Duodenal mucosa (tissue), 2 donors: ENCODE measurements around the gene CHRNA7.

ENCODE experiments used
- H3K27ac ChIP-seq: one replicate; pipeline ENCODE4 v1.7.0; 2013; ENCODE audit warnings: low read depth, low read length
- H3K27me3 ChIP-seq, 2 donors: one replicate each; pipeline ENCODE4 v1.7.0; 2013; ENCODE audit warnings: low read length in 2 of 2, control low read depth in 1 of 2; ENCODE audit not compliant: insufficient read depth in 2 of 2, control insufficient read depth in 1 of 2
- H3K36me3 ChIP-seq, 2 donors: one replicate each; pipeline ENCODE4 v1.7.0; 2013; ENCODE audit warnings: low read length in 2 of 2, control low read depth in 1 of 2; ENCODE audit not compliant: insufficient read depth in 2 of 2, control insufficient read depth in 1 of 2
- H3K4me1 ChIP-seq, 2 donors: one replicate each; pipeline ENCODE4 v1.7.0; 2013; ENCODE audit warnings: low read length in 2 of 2, control low read depth in 1 of 2; ENCODE audit not compliant: insufficient read depth in 2 of 2, control insufficient read depth in 1 of 2
- H3K4me3 ChIP-seq, 2 donors: one replicate each; pipeline ENCODE4 v1.7.0; 2013; ENCODE audit warnings: low read length in 2 of 2, low read depth in 1 of 2
- H3K9ac ChIP-seq, 2 donors: one replicate each; pipeline ENCODE4 v1.7.0; 2013; ENCODE audit warnings: low read length in 2 of 2, low read depth in 1 of 2
- H3K9me3 ChIP-seq, 2 donors: one replicate each; pipeline ENCODE4 v1.7.0; 2013; ENCODE audit warnings: low read length in 2 of 2, control low read depth in 1 of 2; ENCODE audit not compliant: control insufficient read depth in 1 of 2

Gene CHRNA7

DNA sequence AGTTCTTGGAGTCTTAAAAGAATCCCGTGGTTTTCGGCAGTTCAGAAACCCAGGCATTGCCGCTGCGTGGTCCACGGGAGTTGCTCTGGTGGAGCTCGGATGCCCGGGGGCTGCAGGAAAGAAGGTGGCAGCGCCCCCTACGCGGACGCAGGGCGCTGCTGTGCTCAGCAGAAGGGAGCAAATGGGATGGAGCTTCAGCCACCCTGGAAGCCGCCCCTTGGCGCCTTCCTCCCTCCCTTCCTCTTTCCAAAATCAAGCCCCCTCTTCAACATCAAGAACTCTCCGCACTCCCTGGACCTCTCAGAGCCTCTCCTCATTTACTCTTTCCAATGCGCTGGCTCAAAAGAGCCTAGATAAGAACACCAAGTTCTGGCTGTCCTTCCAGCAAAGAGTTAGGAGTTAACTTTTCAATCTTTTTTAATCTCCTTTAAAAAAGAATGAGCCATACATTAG is 880 bp upstream of the CHRNA7 start:
- Histone ChIP-seq H3K27me3 (peaks cover 7 to 11% of the 10 kb centered on the region in 2 donors), H3K9me3 (no peaks in the 10 kb centered on the region), H3K4me1 (peaks cover 21% of the 10 kb centered on the region in 2 donors), H3K36me3 (no peaks in the 10 kb centered on the region), H3K27ac (no peak overlapping the region), H3K4me3 (peak overlapping the region; percentile 64 to 71), H3K9ac (peak overlapping the region in 1 of 2 donors; percentile 51)

DNA sequence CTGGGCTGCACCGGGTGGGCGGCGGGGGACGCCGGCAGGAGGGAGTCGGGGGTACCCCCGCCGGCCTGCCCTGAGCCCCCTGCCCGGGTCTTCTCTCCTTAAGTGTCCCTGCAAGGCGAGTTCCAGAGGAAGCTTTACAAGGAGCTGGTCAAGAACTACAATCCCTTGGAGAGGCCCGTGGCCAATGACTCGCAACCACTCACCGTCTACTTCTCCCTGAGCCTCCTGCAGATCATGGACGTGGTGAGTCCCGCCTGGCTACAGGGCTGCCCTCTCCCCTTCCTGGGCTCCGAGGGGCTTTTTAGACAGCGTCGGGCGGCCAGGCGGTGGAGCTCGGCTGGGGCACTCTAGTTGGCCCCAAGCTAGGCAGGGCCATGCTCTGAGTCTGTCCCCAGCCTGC is 480 bp downstream of the CHRNA7 start:
- no peaks in the 10 kb centered on the region for H3K9me3 ChIP-seq
- H3K4me3 ChIP-seq: peak overlapping the region; percentile 63 to 68
- H3K4me1 ChIP-seq: peaks cover 21 to 24% of the 10 kb centered on the region in 2 donors
- H3K27ac ChIP-seq: no peak overlapping the region
- H3K27me3 ChIP-seq: peaks cover 7 to 11% of the 10 kb centered on the region in 2 donors
- H3K9ac ChIP-seq: peak overlapping the region; percentile 15 to 52
- no peaks in the 10 kb centered on the region for H3K36me3 ChIP-seq

GRCh38 chr15:32033186-32033890 is 3.0 kb downstream of the CHRNA7 start:
- H3K36me3 ChIP-seq: no peaks in the 10 kb centered on the region
- H3K4me3 ChIP-seq: peak overlapping the region in 1 of 2 donors; percentile 22
- no peak overlapping the region for H3K27ac ChIP-seq
- H3K4me1 ChIP-seq: peaks cover 21 to 24% of the 10 kb centered on the region in 2 donors
- no peak overlapping the region for H3K9ac ChIP-seq
- no peaks in the 10 kb centered on the region for H3K9me3 ChIP-seq
- H3K27me3 ChIP-seq: peaks cover 7 to 10% of the 10 kb centered on the region in 2 donors

- peaks cover 2 to 3% of the 10 kb centered on the region in 2 donors for H3K27me3 ChIP-seq
- H3K9ac ChIP-seq: no peak overlapping the region
- H3K4me1 ChIP-seq: peaks cover 20 to 24% of the 10 kb centered on the region in 2 donors
- H3K9me3 ChIP-seq: no peaks in the 10 kb centered on the region
- H3K4me3 ChIP-seq: no peak overlapping the region
- no peaks in the 10 kb centered on the region for H3K36me3 ChIP-seq
- no peak overlapping the region for H3K27ac ChIP-seq
Measured at GRCh38 chr15:32034106-32034505, 3.8 kb downstream of the CHRNA7 start.

GRCh38 chr15:32035285-32035684 is 5.0 kb downstream of the CHRNA7 start:
- no peak overlapping the region for H3K9ac ChIP-seq
- no peaks in the 10 kb centered on the region for H3K9me3 ChIP-seq
- H3K4me3 ChIP-seq: no peak overlapping the region
- peaks cover 12 to 24% of the 10 kb centered on the region in 2 donors for H3K4me1 ChIP-seq
- no peak overlapping the region for H3K27ac ChIP-seq
- no peaks in the 10 kb centered on the region for H3K36me3 ChIP-seq
- H3K27me3 ChIP-seq: peaks cover 0 to 3% of the 10 kb centered on the region in 2 donors

DNA sequence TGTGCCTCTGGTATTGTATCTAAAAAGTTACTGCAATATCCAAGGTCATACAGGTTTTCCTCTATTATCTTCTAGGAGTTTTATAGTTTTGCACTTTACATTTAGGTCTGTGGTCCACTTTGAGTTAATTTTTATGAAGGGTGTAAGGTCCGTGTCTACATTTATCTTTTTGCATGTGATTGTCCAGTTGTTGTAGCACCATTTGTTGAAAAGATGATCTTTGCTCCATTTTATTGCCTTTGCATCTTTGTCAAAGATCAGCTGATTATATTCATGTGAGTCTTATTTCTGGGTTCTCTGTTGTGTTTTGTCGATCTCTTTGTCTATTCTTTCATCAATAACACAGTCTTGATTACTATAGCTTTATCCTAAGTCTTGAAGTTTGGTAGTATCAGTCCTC is 6.7 kb downstream of the CHRNA7 start:
- no peak overlapping the region for H3K9ac ChIP-seq
- no peaks in the 10 kb centered on the region for H3K9me3 ChIP-seq
- no peaks in the 10 kb centered on the region for H3K36me3 ChIP-seq
- no peak overlapping the region for H3K27ac ChIP-seq
- H3K27me3 ChIP-seq: peaks cover 0 to 3% of the 10 kb centered on the region in 2 donors
- H3K4me1 ChIP-seq: peaks cover 19 to 31% of the 10 kb centered on the region in 2 donors
- no peak overlapping the region for H3K4me3 ChIP-seq

DNA sequence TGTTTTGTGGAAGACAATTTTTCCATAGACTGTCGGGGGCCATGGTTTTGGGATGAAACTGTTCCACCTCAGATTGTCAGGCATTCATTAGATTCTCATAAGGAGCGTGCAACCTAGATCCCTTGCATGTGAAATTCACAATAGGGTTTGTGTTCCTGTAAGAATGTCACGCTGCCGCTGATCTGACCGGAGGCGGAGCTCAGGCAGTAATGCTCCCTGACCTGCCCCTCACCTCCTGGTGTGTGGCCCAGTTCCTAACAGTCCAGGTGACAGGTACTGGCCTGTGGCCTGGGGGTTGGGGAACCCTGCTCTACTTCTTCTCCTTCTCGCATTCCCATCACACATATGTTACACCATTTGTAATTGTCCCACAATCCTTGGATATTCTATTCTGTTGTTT is 11.0 kb downstream of the CHRNA7 start:
- H3K9me3 ChIP-seq: no peaks in the 10 kb centered on the region
- peaks cover 0 to 3% of the 10 kb centered on the region in 2 donors for H3K27me3 ChIP-seq
- no peaks in the 10 kb centered on the region for H3K36me3 ChIP-seq
- H3K4me3 ChIP-seq: no peak overlapping the region
- H3K27ac ChIP-seq: no peak overlapping the region
- peaks cover 10% of the 10 kb centered on the region in 2 donors for H3K4me1 ChIP-seq
- H3K9ac ChIP-seq: no peak overlapping the region

DNA sequence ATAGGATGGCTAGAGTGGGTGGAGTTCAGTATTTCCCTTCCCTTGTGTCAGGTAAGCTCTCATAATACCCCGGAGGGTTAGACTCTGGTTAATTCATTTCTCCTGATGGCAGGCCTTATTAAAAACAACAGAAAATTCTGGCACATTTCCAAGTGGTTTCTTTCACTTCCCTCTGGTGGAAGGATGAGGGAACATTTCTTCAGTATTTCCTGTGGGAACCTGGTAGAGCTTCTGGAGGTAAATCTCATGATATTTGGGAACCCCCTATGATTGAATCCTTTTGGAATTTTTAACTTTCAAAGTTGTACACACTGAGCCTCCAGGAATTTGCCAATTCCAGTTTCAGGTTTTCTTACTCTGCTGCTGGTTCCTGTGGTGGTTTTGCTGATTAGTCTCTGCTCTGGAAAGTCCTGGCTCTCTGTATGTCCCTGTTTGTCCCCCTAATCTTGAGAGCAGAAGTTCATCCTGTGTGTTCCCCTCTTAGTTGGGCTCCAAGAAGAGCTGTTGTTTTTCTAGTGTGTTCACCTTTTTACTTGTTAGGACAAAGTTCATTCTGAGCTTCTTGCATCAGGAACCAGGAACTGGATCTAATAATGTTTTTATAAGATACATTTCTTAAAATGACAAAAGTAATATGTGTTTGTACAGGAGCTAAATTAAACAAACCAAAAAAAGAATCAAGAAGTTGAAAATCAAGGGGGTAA is 12.1 kb downstream of the CHRNA7 start:
- H3K27me3 ChIP-seq: peaks cover 0 to 3% of the 10 kb centered on the region in 2 donors
- no peaks in the 10 kb centered on the region for H3K9me3 ChIP-seq
- H3K9ac ChIP-seq: no peak overlapping the region
- peaks cover 10% of the 10 kb centered on the region in 2 donors for H3K4me1 ChIP-seq
- no peaks in the 10 kb centered on the region for H3K36me3 ChIP-seq
- peak overlapping the region; percentile 64 for H3K27ac ChIP-seq
- H3K4me3 ChIP-seq: peak overlapping the region in 1 of 2 donors; percentile 55

DNA sequence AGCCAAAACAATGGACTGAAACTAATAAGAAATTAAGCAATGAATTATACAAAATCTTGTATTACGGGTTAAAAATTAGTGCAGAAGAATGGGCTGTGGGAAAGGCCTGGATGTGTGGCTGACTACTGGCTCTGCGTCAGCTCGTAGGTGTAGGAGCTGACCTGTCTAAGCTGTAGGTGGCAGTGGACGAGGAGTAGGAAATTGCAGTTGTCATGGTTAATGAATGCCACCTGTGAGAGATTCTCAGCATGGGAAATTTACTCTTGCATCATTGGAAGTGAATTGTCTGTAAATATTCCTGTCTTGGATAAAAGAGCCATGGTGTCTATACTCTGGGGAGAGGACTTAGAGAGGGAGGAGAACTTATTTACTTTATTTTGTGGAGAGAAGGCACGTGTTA is 23.4 kb downstream of the CHRNA7 start:
- Histone ChIP-seq H3K4me1 (no peaks in the 10 kb centered on the region), H3K9me3 (no peaks in the 10 kb centered on the region), H3K27ac (no peak overlapping the region), H3K27me3 (no peaks in the 10 kb centered on the region), H3K36me3 (no peaks in the 10 kb centered on the region), H3K4me3 (no peak overlapping the region), H3K9ac (no peak overlapping the region)

DNA sequence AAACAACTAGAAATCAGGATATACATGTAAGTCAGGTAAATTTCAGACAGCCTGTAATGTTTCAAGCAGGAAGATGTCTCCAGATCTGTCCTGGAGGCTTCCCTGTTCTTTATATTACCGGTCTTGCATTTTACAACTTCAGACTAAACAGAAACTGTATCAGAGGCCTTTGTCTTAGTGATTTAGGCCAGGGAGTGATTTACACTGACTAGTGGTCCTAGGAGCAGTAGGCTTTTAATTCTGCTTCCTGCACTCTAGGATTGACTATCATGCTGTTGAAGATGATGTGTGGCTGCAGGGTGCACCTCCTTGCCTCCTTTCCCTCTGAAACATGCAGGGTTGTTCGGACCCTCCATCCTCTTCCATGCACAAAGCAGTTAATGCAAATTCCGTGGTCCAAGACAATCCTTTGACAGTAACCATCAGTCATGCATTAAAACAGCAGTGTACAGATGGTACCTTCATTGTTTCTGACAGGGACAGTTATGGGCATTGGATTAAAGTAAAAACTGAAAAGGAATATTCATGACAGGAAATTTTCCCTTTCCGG is 27.6 kb downstream of the CHRNA7 start:
- no peaks in the 10 kb centered on the region for H3K36me3 ChIP-seq
- no peak overlapping the region for H3K27ac ChIP-seq
- H3K9ac ChIP-seq: no peak overlapping the region
- H3K27me3 ChIP-seq: no peaks in the 10 kb centered on the region
- no peaks in the 10 kb centered on the region for H3K4me1 ChIP-seq
- H3K4me3 ChIP-seq: no peak overlapping the region
- H3K9me3 ChIP-seq: no peaks in the 10 kb centered on the region
